ENCODE measurements around the gene IL13. TPM values are rescaled to one million over a fixed set of nuclear protein-coding genes. Genes with fewer than 3 reads are reported as not detected.

Gene IL13
- total RNA-seq, 1 donor from 2014 or later: not detected

- no peaks in the 10 kb centered on the region for H4K20me1 ChIP-seq (ENCODE audit: low read depth)
- Mint-ChIP-seq H3K4me1 (no peaks in the 10 kb centered on the region), H3K9me3 (peaks cover 12% of the 10 kb centered on the region)
Measured at GRCh38 chr5:132646583-132647266, 11.2 kb upstream of the IL13 start.

GRCh38 chr5:132647473-132647872 lies 10.5 kb upstream of the IL13 start:
- H4K20me1 ChIP-seq (ENCODE audit: low read depth): no peaks in the 10 kb centered on the region
- no peak overlapping the region for H2AFZ ChIP-seq (replicated peaks)
- no peaks in the 10 kb centered on the region for H3K27me3 Mint-ChIP-seq (ENCODE audit: insufficient read depth, low read depth)
- no peaks in the 10 kb centered on the region for H3K79me2 ChIP-seq (ENCODE audit: low read depth)
- H3K36me3 ChIP-seq: no peaks in the 10 kb centered on the region
- H3F3A ChIP-seq (ENCODE audit: low read depth): no peaks in the 10 kb centered on the region
- DNase-seq (ENCODE audit: low spot score): no peak
- no peaks in the 10 kb centered on the region for H3K4me1 Mint-ChIP-seq
- H3K36me3 Mint-ChIP-seq: no peaks in the 10 kb centered on the region
- H3K4me3 Mint-ChIP-seq: no peak overlapping the region
- no peaks in the 10 kb centered on the region for H3K4me1 ChIP-seq
- peaks cover 12% of the 10 kb centered on the region for H3K9me3 Mint-ChIP-seq
- TF ChIP-seq EZH2 (IDR thresholded peaks at IDR 0.05) (no peak), CTCF (IDR thresholded peaks at IDR 0.05) (no peak), EZH2phosphoT487 (IDR thresholded peaks at IDR 0.05) (no peak)
- no peak overlapping the region for H3K27ac ChIP-seq
- no peaks in the 10 kb centered on the region for H3K27me3 ChIP-seq
- no peak overlapping the region for H3K4me3 ChIP-seq
- H3K27ac Mint-ChIP-seq: no peak overlapping the region
- no peaks in the 10 kb centered on the region for H3K9me3 ChIP-seq (ENCODE audit: low read depth)
- no peak overlapping the region for H3K4me2 ChIP-seq
- no peak overlapping the region for H3K9ac ChIP-seq

More at GRCh38 chr5:132646583-132647266, 11.2 kb upstream of the IL13 start:
- H3K27me3 Mint-ChIP-seq (ENCODE audit: insufficient read depth, low read depth): no peaks in the 10 kb centered on the region
- Histone ChIP-seq H3K4me1 (no peaks in the 10 kb centered on the region), H3K4me2 (no peak overlapping the region), H3K9ac (no peak overlapping the region), H2AFZ (replicated peaks) (no peak overlapping the region), H3K36me3 (no peaks in the 10 kb centered on the region), H3K4me3 (no peak overlapping the region), H3K9me3 (ENCODE audit: low read depth) (no peaks in the 10 kb centered on the region), H3F3A (ENCODE audit: low read depth) (no peaks in the 10 kb centered on the region), H3K79me2 (ENCODE audit: low read depth) (no peaks in the 10 kb centered on the region), H3K27ac (no peak overlapping the region), H3K27me3 (no peaks in the 10 kb centered on the region)
- H3K36me3 Mint-ChIP-seq: no peaks in the 10 kb centered on the region
- no peak overlapping the region for H3K27ac Mint-ChIP-seq
- H3K4me3 Mint-ChIP-seq: no peak overlapping the region
- no peak for TF ChIP-seq EZH2 (IDR thresholded peaks at IDR 0.05)
- no peak for TF ChIP-seq EZH2phosphoT487 (IDR thresholded peaks at IDR 0.05)
- no peak for TF ChIP-seq CTCF (IDR thresholded peaks at IDR 0.05)
- no peak for DNase-seq (ENCODE audit: low spot score)

GRCh38 chr5:132648355-132648754 lies 9.6 kb upstream of the IL13 start:
- DNase-seq (ENCODE audit: low spot score): no peak
- Mint-ChIP-seq H3K4me1 (no peaks in the 10 kb centered on the region), H3K27ac (no peak overlapping the region), H3K9me3 (peaks cover 12% of the 10 kb centered on the region), H3K27me3 (ENCODE audit: insufficient read depth, low read depth) (peaks cover 1% of the 10 kb centered on the region), H3K4me3 (no peak overlapping the region), H3K36me3 (no peaks in the 10 kb centered on the region)
- TF ChIP-seq EZH2phosphoT487 (IDR thresholded peaks at IDR 0.05): no peak
- TF ChIP-seq CTCF (IDR thresholded peaks at IDR 0.05): no peak
- TF ChIP-seq EZH2 (IDR thresholded peaks at IDR 0.05): no peak
- Histone ChIP-seq H3K9me3 (ENCODE audit: low read depth) (no peaks in the 10 kb centered on the region), H3K27me3 (peaks cover under 1% of the 10 kb centered on the region), H3F3A (ENCODE audit: low read depth) (no peaks in the 10 kb centered on the region), H3K79me2 (ENCODE audit: low read depth) (no peaks in the 10 kb centered on the region), H3K27ac (no peak overlapping the region), H3K36me3 (no peaks in the 10 kb centered on the region), H2AFZ (replicated peaks) (no peak overlapping the region), H3K9ac (no peak overlapping the region), H3K4me3 (no peak overlapping the region), H3K4me2 (no peak overlapping the region), H4K20me1 (ENCODE audit: low read depth) (no peaks in the 10 kb centered on the region), H3K4me1 (peaks cover 1% of the 10 kb centered on the region)

Measured in neural progenitor cell (in vitro differentiated cells).